OCI-LY7 (cell line): ENCODE results near the gene OXSR1.

ENCODE experiments used
- EZH2phosphoT487 ChIP-seq: fragments of 200-600 bp; sonication (generic); IDR thresholded peaks from 2 replicates; pipeline ENCODE4 v1.6.1; 2018; ENCODE audit warnings: low read depth, borderline replicate concordance, mild to moderate bottlenecking, mixed run types, antibody characterized with exemption, low read length, moderate library complexity, mixed read lengths
- TF ChIP-seq, protein P1 (sequence below): fragments of 200-600 bp; sonication (generic); conservative IDR thresholded peaks from 2 replicates; pipeline ENCODE4 v1.5.1; 2014; ENCODE audit warnings: mild to moderate bottlenecking, antibody characterized with exemption, low read length, moderate library complexity, mixed read lengths

DNA sequence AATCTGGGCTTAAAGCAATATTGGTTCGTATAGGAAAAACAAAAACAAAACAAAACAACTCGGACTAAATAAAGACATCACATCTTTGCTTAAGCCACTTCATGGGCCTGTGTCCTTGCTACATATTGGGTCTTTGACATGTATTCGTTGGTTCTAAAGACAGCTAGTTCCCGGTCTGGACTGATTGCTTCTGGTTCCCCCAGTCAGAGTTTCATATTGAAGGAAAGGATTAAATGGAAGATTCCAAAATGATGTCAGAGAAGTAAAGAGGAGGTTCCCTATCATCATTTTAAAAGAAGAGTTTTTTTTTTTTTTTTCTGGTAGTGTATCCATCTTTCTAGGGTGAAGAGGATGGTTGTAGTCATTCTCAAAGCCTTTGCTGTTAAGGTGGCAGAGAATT is 2.3 kb downstream of the OXSR1 start:
- TF ChIP-seq, protein P1, sequence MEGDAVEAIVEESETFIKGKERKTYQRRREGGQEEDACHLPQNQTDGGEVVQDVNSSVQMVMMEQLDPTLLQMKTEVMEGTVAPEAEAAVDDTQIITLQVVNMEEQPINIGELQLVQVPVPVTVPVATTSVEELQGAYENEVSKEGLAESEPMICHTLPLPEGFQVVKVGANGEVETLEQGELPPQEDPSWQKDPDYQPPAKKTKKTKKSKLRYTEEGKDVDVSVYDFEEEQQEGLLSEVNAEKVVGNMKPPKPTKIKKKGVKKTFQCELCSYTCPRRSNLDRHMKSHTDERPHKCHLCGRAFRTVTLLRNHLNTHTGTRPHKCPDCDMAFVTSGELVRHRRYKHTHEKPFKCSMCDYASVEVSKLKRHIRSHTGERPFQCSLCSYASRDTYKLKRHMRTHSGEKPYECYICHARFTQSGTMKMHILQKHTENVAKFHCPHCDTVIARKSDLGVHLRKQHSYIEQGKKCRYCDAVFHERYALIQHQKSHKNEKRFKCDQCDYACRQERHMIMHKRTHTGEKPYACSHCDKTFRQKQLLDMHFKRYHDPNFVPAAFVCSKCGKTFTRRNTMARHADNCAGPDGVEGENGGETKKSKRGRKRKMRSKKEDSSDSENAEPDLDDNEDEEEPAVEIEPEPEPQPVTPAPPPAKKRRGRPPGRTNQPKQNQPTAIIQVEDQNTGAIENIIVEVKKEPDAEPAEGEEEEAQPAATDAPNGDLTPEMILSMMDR: no peak
- TF ChIP-seq EZH2phosphoT487: no peak
